Measurements from ENCODE around the gene CHD1L.

GRCh38 chr1:147341246-147341645, 98.8 kb downstream of the CHD1L start:
- TF ChIP-seq ZSCAN31 (CRISPR knock-in tag; IDR thresholded peaks at IDR 0.05; ENCODE audit: low read depth): no peak
- TF ChIP-seq POLR2A (IDR thresholded peaks at IDR 0.05; ENCODE audit: insufficient read depth in 1 of 2, low read depth in 2 of 2, low read length in 2 of 2): no peak
- no peak for TF ChIP-seq ARID5B (CRISPR knock-in tag; IDR thresholded peaks at IDR 0.05)
- TF ChIP-seq, protein P1, sequence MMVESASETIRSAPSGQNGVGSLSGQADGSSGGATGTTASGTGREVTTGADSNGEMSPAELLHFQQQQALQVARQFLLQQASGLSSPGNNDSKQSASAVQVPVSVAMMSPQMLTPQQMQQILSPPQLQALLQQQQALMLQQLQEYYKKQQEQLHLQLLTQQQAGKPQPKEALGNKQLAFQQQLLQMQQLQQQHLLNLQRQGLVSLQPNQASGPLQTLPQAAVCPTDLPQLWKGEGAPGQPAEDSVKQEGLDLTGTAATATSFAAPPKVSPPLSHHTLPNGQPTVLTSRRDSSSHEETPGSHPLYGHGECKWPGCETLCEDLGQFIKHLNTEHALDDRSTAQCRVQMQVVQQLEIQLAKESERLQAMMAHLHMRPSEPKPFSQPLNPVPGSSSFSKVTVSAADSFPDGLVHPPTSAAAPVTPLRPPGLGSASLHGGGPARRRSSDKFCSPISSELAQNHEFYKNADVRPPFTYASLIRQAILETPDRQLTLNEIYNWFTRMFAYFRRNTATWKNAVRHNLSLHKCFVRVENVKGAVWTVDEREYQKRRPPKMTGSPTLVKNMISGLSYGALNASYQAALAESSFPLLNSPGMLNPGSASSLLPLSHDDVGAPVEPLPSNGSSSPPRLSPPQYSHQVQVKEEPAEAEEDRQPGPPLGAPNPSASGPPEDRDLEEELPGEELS (CRISPR knock-in tag; IDR thresholded peaks at IDR 0.05): no peak
- TF ChIP-seq MYC (CRISPR knock-in tag; IDR thresholded peaks at IDR 0.05; ENCODE audit: borderline replicate concordance): no peak
- TF ChIP-seq HNF4A (CRISPR knock-in tag; IDR thresholded peaks at IDR 0.05): no peak
- TF ChIP-seq ZNF749 (CRISPR knock-in tag; IDR thresholded peaks at IDR 0.05; ENCODE audit: borderline replicate concordance): no peak
- no peak for TF ChIP-seq MAFF (IDR thresholded peaks at IDR 0.05; ENCODE audit: low read depth, low read length)
- TF ChIP-seq, protein P2, sequence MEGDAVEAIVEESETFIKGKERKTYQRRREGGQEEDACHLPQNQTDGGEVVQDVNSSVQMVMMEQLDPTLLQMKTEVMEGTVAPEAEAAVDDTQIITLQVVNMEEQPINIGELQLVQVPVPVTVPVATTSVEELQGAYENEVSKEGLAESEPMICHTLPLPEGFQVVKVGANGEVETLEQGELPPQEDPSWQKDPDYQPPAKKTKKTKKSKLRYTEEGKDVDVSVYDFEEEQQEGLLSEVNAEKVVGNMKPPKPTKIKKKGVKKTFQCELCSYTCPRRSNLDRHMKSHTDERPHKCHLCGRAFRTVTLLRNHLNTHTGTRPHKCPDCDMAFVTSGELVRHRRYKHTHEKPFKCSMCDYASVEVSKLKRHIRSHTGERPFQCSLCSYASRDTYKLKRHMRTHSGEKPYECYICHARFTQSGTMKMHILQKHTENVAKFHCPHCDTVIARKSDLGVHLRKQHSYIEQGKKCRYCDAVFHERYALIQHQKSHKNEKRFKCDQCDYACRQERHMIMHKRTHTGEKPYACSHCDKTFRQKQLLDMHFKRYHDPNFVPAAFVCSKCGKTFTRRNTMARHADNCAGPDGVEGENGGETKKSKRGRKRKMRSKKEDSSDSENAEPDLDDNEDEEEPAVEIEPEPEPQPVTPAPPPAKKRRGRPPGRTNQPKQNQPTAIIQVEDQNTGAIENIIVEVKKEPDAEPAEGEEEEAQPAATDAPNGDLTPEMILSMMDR (CRISPR knock-in tag; IDR thresholded peaks at IDR 0.05): no peak
- no peak for TF ChIP-seq FOXP1 (IDR thresholded peaks at IDR 0.05)
- no peak for TF ChIP-seq FOXP1 (CRISPR knock-in tag; IDR thresholded peaks at IDR 0.05)
- TF ChIP-seq, protein P3, sequence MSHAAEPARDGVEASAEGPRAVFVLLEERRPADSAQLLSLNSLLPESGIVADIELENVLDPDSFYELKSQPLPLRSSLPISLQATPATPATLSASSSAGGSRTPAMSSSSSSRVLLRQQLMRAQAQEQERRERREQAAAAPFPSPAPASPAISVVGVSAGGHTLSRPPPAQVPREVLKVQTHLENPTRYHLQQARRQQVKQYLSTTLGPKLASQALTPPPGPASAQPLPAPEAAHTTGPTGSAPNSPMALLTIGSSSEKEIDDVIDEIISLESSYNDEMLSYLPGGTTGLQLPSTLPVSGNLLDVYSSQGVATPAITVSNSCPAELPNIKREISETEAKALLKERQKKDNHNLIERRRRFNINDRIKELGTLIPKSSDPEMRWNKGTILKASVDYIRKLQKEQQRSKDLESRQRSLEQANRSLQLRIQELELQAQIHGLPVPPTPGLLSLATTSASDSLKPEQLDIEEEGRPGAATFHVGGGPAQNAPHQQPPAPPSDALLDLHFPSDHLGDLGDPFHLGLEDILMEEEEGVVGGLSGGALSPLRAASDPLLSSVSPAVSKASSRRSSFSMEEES (CRISPR knock-in tag; IDR thresholded peaks at IDR 0.05): no peak
- no peak for TF ChIP-seq ZFP37 (CRISPR knock-in tag; IDR thresholded peaks at IDR 0.05; ENCODE audit: borderline replicate concordance)
- TF ChIP-seq EZH2 (conservative IDR thresholded peaks at IDR 0.05; ENCODE audit: low read depth, low read length): no peak
